Hepatic stellate cell (primary cell): ENCODE data around the gene ETV3.

ENCODE experiments used
- DNase-seq: peaks from one replicate; pipeline ENCODE4 v3.0.0; 2011; ENCODE audit warnings: low spot score

The ETV3 gene

DNA sequence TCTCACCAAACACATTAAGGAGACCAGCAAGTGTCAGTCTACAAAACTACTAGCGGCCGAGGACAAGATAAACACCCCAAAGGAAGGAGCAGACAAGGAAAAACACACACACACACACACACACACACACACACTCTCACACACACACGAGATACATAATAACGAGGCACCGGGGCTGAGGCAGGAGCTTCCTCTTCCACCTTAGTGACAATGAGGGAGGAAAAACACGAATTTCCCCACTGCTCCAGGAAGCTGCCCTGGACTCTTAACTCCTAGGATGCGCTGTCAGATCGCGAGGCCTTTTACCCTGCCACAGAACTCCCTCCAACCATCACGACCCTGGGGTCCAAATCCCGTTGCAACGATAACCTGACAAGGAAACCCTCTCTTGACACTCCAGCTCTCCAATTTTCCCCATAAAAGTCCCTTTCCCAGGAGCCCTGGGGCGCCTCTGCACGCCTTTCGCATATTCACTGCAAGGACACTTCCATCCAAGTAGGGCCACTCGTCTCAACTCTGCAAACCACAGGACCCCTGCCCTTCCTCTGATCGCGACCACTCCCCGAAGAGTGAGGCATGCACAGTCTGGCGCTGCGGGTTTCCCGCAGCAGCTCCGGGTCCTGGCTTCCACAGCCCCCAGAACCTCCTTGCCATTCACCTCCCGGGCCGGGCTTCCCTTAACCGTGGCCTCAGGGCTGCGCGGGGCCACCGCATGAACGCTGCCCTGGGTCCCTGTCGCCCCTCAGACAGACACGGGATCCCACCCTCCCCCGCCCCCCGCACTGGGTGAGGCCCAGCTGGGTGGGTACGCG is 581 bp downstream of the ETV3 start:
- DNase-seq, result no peak

DNA sequence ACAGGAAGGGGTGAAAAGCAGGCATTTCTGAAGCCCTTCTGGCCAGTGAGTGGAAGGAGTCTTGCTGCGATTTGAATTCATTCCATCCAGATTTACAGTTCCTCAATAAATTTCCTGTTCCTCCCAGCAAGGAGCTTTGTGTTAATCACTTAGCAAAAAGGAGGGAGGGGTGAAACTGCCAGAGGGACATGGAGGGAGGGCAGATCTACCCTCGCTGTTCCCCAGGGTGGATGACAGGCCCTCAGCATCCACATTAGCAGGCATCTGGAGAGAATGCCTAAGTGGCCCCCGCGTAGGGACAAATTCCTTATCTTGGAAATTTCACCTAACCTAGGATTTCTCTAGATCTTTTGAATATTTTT is 1.2 kb downstream of the ETV3 start:
- DNase-seq, result peak; percentile 54

DNA sequence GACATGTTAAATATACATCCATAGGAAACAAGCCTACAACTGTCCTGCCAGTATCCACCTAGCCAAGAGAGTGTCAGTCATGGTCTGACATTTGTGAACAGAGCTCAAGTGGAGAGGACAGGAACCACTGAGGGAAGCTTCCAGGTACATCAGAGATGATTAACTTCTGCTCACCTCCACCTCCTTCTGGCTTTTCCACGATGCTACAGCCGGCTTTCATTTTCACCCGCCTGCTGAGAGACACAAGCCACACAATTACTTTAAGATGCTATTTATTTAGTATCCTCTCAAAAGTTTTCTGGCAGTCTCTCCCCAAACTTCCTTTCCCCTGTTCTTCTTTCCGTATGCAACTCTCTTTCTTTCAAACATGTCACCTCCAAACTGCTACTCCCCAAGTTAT is 2.1 kb downstream of the ETV3 start:
- no peak for DNase-seq

DNA sequence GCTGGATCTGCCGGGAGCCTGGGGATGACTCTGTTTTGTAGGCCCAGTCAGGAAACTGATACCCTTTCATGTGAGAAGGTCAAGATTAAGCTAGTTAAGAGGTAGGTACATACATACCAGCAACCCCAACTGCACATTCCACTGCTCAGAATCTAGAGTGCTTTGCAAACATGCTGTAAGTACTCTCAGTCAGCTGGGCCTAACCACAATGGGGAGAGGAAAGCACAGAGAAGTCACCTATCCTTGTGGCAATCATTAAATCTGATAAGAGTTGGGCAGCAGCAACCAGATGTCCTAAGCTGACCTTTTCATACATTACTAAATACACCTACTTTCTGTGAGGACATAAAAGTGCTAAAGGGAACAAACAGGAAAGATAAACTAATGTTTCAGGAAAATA is 2.5 kb downstream of the ETV3 start:
- DNase-seq, result no peak

DNA sequence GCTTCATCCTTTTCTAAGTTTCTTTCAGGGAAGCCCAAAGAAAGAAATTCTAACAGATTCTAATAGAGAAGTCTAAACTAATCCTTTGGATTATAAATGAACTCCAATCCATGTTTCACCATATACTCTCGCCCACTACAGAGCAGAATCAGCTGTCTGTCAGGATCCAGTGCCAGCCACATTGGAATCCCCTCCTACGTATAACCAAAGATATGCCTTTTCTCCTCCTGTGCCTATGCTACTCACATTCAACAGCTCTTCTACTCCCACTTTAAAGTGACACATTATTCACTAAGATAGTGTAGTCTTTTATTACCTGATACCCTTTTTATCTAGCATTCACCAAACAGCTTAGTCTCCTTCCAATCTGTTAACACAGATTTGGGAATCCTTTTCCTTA is 3.1 kb downstream of the ETV3 start:
- DNase-seq, result no peak

DNA sequence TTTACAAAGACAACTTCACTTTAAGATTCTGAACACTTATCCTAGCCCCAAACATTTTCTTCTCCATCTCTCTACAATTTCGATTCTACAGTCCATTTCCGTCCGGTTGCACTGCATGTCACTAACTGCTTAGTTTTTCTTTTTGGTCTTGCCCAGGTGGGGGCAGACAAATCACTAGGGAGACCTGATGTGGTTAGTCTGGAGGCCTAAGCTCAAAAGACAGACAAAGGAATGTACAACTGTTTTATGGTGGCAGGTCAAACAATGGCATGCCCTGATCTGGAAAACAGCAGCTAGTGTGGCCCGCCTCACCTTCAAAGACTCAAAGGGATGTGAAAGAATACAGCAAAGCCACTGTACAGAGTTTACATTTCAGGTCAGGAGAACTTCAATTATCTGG is 3.8 kb downstream of the ETV3 start:
- DNase-seq, result no peak

DNA sequence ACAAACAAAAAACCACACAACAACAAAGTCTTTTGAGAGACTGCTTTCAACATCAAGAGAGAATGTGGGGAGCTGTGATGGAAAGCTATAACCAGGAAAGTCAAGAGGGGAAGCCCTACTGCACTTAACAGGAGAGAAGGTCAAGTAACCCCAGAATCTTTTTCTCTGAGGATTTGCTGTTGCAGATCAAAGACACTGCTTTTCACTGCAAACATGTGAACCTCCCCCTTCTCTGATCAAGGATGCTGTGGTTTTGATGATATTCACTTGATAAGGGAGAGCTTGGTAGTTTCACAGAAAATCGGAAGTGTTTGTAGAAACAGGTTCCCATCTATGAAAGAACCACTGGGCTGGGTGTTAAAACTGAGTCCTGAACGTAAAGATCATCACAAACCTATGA is 4.8 kb downstream of the ETV3 start:
- DNase-seq, result no peak

DNA sequence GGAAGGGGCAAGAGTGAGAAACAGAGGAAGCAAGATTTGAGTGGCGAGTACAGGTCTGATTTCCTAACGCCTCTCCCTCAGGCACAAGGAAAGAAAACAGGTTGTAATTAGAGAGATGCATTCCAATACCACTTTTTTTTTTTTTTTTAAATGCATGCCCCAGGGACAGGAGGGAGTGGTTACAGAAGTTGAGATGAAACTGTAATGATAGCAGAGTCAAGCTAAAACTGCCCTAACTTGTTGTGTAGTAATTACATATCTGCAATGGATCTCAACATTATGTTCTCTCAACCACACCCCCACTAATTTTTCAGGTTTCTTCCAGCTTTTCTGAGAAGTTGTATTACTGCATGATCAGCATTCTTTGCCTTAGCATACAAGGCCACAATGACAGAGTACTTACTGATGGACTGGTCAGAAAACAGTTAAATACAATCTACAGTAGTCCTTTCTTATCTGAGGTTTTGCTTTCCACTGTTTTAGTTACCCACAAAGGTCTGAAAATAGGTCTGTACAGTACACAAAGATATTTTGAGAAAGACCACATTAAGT is 5.5 kb downstream of the ETV3 start:
- DNase-seq, result no peak

DNA sequence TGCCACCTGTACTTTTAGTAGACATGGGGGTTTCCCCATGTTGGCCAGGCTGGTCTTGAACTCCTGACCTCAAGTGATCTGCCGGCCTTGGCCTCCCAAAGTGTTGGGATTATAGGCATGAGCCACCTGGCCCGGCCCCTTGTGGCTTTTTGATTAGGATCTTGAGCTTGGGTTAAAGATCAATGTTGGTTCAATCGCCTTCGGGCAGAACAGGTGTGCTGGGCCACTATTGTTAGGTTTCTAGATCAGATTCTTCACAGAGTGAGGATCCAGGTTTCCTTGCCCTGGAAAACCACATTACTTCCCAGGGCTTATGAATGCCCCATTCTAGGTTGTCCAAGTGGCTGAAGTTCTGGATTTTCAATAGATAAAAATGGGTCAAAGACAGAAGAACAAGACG is 6.1 kb downstream of the ETV3 start:
- DNase-seq, result no peak

DNA sequence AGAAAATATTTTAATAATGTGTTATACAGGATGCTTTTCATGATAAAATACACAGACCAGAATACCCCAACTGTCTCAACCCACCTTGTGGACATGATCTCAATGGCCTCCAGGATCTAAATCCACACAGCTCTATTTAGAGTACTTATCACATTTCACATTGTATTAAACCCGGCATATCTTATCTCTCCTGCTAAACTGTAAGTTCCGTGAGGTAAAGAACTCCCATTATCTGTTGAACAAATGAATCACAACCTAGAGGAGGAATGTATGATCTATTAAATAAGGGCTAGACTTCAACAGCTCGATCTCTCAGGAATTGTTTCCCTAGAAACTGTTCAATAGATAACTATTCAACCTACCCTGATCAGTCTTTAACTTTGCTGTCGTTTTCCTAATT is 6.9 kb downstream of the ETV3 start:
- no peak for DNase-seq

DNA sequence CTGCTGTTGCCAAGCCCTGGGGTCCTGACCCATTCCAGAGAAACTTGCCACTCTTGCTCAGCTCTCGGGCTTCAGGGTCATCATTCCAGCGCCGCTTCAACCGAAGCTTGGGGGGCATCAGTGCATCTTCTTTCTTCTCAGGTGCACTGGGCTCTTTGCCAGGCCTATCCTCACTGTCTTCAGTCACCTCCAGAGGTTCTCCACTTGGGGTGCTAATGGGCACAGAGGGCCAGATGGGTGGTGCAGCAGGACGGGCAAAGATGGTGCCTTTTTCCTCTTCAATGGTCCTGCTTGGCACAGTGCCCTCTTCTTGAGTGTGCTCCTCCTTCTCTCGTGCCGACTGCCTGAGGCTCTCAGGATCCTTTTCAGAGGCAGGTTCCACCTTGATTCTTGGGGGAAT is 13.3 kb downstream of the ETV3 start:
- no peak for DNase-seq

DNA sequence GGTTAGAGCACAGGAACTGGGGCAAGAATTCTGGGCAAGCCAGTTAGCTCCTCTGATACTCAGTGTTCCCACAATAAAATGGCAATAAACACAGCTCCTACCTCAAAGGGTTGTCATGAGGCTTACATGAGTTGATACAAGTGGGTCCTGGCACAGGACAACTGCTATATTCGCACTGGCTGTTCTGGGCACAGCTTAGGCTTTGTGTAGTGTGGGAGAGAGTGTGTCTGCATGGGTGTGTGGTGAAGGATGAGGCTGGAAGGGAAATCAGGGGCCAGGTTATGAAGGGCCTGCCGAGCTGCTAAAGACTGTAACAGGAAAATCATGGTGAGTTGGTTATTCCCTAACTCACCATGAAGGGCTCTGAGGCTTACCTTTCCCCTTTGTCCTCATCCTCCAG is 18.7 kb downstream of the ETV3 start:
- no peak for DNase-seq

DNA sequence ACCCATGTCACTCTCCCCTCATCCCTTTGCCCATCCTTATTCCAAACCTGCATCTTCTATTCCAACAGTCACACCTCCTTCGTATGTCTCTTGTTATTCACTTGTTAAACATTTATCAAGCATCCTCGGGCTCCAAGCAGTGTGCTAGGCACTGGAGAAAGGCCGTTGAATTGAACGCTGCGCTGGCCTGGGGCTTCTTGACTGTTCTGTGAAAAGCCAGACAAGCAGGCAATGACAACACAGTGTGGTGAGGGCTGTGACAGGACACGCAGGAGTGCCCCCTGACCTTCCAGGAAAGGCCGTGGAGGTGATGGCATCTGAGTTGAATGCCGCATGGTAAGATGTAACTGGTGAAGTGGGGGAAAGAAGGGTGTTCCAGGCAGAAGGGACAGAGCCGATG is 19.2 kb downstream of the ETV3 start:
- no peak for DNase-seq

DNA sequence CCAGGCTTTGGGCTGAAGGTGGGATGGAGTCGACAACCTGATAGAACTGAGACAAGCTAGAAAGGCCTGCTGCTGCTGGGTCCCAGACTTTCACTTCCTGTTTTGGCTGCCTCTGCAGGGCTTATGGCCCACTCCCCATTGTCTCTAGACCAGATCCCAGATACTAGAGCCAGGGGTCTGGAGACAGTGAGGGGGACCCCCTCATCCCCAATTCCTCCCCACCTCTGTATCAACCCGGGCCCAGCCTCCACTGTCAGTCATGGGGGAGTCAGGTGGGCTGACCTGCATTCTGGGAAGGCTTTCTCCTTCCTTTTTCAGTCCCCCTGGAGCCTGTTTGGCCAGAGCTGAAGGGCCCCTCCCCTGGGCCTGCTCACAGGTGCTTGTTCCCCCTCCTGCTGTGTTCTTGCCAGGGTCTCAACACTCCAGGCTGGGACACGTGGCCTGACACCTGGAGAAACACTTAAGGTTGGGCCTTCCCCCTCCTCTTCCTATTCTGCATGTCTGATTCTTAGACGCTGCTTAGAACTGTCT is 20.6 kb downstream of the ETV3 start:
- DNase-seq, result no peak

DNA sequence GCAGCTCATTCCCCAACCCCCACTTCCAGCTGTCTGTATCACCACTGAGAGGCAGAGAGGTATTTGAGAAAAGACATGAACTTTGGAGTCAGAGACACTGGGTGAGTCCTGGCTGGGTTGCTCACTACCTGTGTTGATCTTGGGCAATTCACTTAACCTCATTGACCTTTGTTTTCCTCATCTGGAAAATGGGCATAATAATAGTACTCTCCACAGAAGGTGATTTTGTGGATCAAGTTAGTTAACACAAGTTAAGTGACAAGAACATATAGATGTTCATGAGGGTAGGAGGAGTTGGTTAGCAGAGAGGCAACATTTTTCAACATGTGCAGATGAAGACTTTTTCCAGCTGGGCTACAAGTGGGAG is 21.5 kb downstream of the ETV3 start:
- DNase-seq, result no peak

DNA sequence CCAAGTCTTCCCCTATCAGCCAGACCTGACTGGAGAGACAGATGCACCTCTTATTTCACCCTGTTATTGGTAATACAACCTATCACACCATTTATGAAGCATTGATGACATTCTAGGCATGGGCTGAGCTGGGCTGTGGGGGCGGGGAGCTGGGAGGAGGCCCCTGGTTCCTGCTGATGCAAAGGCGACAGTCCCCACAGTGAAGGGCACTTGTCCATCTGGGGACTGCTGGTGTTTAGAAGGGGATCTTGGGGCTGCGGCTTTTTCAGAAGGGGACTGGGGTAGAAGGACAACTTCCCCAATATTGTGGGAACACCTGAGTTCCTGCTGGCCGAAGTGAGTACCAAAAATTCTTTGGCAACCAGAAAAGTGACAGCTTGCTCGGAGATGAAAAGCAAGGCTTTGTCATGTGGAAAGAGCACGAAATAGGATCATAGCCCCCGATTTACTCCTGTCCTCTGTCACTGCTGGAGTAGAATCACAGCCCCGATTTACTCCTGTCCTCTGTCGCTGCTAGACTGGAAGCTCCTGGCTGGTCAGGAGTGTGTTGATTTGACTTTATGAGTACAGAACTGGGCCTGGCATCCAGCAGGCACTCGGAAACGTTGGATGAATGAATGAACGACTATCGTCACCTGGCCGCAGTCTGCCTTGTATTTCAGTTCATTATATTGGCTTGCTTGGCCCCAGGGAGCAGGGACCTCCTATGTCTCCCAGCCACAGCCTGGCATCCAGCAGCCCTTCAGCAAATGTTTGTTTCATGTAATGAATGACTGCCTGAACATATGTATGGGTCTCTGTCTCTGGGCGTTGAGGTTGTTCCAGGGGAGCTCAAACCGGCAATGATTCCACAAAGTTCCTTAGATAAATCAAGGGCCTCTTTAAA is 22.1 kb downstream of the ETV3 start:
- no peak for DNase-seq

DNA sequence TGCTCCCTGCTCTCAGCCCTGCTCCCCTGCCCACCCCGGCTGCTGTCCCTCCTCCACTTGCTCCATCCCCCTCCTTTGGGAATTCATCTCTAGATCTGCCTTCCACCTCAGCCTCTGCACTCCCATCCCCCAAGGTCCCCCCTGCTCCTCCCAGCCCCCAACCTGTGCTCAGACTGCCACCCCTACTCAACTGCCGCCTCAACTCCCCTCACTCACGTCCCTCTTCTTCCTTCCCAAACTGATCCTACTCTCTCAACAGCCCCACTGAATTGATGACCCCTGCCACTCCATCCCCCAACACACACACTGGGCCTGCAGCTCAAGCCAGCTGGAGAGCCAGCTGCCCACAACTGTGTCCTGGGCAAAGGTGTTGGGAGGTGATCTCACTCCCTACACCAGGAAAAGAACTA is 22.8 kb downstream of the ETV3 start:
- no peak for DNase-seq

DNA sequence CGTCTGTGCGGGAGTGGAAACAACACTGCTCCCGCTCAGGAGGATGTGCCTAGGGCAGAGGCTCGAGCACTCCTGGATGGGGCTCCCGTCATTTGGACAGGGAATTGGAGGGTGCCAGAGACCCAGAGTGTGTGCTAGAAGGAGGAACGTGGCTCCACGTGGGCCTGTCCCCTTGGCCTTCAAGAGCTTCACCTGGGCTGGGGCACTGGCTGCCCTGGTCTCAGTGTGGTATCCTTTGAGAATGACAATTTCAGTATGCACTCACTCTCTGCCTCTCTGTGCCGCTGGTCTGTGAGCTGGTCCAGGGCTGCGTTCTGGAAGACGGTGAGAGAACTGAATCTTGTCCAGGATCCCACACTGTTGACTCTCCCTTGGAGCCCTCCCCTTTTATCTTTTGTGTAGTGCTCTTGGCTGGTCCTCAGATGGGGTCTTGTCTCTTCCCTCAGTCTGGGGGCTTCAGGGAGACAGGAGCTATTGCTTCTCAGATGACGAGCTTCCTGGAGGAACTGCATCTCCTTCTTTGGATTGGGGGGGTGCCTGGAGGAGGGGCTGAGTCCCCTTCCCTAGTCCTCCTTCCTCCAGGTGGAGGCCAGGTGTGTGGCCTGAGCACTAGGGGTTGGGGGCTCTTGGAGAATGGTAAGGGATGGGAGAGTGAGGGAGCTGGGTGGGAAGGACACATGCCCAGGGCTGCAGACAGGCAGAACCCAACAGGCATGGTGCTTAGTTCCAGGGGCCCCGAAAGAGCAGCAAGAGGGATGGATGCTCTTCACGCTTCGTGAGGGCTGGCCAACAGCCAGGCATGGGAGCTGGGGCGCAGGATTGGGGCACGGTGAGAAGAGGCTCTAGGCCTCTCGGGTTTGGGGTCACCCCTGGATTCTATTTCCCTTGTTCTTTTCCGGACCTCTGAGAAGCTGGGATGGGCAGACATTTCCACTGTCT is 23.7 kb downstream of the ETV3 start:
- no peak for DNase-seq

DNA sequence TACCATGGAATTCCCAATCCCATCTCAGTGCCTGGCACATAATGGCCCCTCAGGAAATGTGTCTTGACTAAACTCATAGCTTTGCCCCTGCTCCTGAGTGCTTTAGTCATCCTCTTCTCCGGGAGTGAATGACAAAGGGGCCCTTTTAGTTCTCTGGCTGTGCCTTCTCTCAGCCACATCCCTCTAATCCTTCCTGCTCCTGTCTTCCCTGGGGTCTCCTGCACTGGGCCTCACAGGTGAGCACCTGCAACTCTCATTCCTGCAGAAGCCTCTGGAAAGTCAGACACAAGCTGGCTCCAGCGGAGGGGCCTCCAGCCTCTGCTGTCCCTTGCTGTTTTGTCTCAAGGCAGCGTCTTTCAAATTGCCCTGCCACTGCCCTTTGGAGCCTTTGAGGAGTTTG is 24.6 kb downstream of the ETV3 start:
- no peak for DNase-seq

DNA sequence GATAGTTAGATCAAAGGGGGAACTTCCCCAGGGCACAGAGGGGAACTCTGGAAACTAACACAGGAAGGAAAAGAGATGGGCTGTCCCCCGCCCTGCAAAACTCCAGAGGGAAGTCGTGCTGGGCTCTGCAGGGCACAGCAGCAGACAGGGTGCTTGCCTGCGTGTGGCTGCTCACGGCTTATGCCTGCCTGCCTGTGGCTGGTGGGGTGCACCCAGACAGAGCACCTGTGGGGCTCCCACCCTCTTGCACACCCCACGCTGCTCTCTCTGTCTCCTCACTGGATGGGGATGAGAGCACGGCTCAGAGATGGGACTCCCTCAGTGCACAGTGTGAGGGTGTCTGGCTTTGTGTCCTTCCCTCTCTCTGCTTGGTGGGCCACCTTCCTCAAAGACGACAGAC is 25.1 kb downstream of the ETV3 start:
- DNase-seq, result no peak

DNA sequence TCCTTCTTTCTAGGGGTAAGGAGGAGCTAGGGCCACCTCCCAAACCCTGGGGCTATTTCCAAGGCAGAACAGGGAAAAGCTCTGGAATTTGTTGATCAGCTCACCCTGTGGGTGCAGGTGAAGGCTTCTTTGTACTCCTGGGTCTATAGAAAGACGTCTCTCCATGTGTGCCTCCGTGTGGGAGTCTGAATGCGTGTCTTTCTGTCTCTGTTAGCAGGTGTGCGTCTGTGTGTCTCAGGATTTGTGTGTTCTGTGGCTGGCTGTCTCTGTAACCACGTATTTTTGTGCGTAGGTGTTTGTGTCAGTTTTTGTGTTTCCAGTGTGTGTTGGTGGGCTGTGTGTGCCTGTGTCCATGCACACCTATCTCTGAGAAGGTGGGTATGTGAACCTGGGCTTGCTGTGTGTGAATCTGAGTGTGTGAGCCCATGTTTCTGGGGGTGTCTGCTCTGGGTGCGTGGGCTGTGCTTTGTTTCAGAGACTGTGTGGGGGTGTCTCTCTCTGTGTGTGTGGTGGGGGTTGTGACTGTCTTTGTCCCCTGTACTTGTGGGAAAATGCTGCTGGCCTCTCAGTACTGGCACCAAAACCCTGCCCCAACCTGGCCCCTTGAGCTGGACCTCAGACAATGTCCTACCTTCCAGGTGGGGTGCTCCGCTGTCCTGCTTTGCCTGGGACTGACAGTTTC is 25.9 kb downstream of the ETV3 start:
- no peak for DNase-seq
